ENCODE measurements around the gene RAPGEF3. TPM values are rescaled to one million over a fixed set of nuclear protein-coding genes. Genes with fewer than 3 reads are reported as not detected.

The RAPGEF3 gene
- polyA plus RNA-seq, 3 donors = 0.08 to 2.5 (median 0.60) TPM

DNA sequence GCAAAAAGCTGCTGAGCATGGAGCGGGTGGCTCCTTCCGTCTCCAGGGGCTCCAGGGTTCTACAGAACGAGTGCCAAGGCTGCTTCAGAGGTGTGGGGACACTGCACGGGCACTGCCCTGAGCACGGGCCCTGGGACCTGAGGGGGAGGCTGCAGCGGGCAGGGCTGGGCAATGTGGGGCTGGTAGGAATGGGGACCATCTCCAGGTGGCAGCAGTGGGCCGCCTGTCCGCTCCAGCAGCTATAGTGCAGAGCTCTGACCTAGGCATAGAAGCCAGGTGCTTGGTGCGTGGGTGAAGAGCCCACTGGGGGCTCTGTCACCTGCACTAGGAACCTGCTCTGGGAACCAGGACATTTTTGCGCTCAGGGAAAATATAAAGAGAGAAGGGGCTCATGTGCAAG is 38.8 kb upstream of the RAPGEF3 start:
- Mint-ChIP-seq H3K4me3 (no peak overlapping the region), H3K36me3 (peaks cover 53 to 69% of the 10 kb centered on the region in 2 donors), H3K4me1 (peaks cover 32% of the 10 kb centered on the region), H3K27me3 (ENCODE audit: low read depth in 3 of 3) (peaks cover 0 to 1% (median 0%) of the 10 kb centered on the region in 3 donors), H3K27ac (no peak overlapping the region), H3K9me3 (peaks cover 0 to 2% (median 0%) of the 10 kb centered on the region in 7 donors)
- peaks cover 38% of the 10 kb centered on the region for H3K79me2 ChIP-seq (ENCODE audit: insufficient read depth, low read length)
- intact Hi-C loops (cut with micrococcal nuclease) = no loop called here
- no peak overlapping the region for H2AFZ ChIP-seq (ENCODE audit: insufficient read depth, low read depth, low read length, poor library complexity, severe bottlenecking)
- no peak overlapping the region for H3K4me3 ChIP-seq (replicated peaks in 1 of 3; ENCODE audit: low read depth in 2 of 3, low read length in 3 of 3)
- no peak for DNase-seq
- no peak overlapping the region for H3K4me2 ChIP-seq (replicated peaks; ENCODE audit: extremely low read depth, low read length, poor library complexity, severe bottlenecking)
- no peaks in the 10 kb centered on the region for H3K27me3 ChIP-seq (ENCODE audit: control insufficient read depth in 2 of 2, insufficient read depth in 2 of 2, low read length in 2 of 2)
- no peak overlapping the region for H3K27ac ChIP-seq (ENCODE audit: low read depth in 1 of 2, low read length in 2 of 2)
- no peaks in the 10 kb centered on the region for H3K9me3 ChIP-seq (replicated peaks in 1 of 2; ENCODE audit: control insufficient read depth in 1 of 2, insufficient read depth in 1 of 2, low read length in 2 of 2)
- TF ChIP-seq, protein P1, sequence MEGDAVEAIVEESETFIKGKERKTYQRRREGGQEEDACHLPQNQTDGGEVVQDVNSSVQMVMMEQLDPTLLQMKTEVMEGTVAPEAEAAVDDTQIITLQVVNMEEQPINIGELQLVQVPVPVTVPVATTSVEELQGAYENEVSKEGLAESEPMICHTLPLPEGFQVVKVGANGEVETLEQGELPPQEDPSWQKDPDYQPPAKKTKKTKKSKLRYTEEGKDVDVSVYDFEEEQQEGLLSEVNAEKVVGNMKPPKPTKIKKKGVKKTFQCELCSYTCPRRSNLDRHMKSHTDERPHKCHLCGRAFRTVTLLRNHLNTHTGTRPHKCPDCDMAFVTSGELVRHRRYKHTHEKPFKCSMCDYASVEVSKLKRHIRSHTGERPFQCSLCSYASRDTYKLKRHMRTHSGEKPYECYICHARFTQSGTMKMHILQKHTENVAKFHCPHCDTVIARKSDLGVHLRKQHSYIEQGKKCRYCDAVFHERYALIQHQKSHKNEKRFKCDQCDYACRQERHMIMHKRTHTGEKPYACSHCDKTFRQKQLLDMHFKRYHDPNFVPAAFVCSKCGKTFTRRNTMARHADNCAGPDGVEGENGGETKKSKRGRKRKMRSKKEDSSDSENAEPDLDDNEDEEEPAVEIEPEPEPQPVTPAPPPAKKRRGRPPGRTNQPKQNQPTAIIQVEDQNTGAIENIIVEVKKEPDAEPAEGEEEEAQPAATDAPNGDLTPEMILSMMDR (IDR thresholded peaks at IDR 0.05) = peak; percentile 21
- 91% methylated on average over 10 of the region's 10 CpGs for WGBS (ENCODE audit: insufficient coverage)
- peaks cover 60 to 71% of the 10 kb centered on the region in 2 donors for H3K36me3 ChIP-seq (replicated peaks in 1 of 2; ENCODE audit: control insufficient read depth in 1 of 2, insufficient read depth in 2 of 2, low read length in 2 of 2)
- H4K20me1 ChIP-seq (ENCODE audit: insufficient read depth, low read length) = peaks cover 64% of the 10 kb centered on the region
- H3K9ac ChIP-seq (ENCODE audit: insufficient read depth, low read length, poor library complexity, severe bottlenecking) = no peak overlapping the region
- peaks cover 32 to 34% of the 10 kb centered on the region in 2 donors for H3K4me1 ChIP-seq (ENCODE audit: control insufficient read depth in 1 of 2, insufficient read depth in 2 of 2, low read length in 2 of 2)

DNA sequence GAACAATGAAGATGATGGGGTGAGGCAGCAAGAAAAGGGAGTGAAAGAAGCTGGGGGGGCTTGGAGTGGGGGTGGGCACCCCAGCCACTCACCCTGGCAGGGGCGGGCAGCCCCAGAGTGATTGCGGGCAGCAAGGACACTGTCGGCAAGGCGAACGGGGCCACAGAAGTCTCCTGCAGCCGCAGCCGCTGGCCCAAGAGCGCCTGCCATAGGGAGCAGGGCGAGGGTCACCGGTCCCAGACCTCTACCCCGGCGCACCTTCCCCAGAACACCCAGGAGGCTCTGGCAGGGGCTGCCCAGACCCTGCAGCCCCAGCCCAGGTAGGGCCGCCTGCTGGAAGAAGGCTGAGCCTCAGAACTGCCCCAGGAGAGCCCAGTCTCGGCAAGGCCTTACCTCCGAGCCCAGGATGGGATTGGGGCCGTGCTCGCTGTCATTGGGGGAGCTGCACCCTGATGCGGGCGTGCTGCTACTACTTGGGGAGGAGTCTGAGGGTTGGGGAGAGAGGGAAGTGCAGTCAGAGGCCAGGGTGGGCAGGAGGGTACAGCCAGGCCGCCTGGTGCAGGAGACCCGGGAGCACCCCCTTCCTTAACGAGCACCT is 37.2 kb upstream of the RAPGEF3 start:
- WGBS (ENCODE audit: insufficient coverage) = 97% methylated on average over 19 of the region's 22 CpGs
- Histone ChIP-seq H3K4me2 (replicated peaks; ENCODE audit: extremely low read depth, low read length, poor library complexity, severe bottlenecking) (no peak overlapping the region), H3K79me2 (ENCODE audit: insufficient read depth, low read length) (peaks cover 24% of the 10 kb centered on the region), H3K9me3 (replicated peaks in 1 of 2; ENCODE audit: control insufficient read depth in 1 of 2, insufficient read depth in 1 of 2, low read length in 2 of 2) (no peaks in the 10 kb centered on the region), H3K27ac (ENCODE audit: low read depth in 1 of 2, low read length in 2 of 2) (no peak overlapping the region), H2AFZ (ENCODE audit: insufficient read depth, low read depth, low read length, poor library complexity, severe bottlenecking) (no peak overlapping the region), H3K36me3 (replicated peaks in 1 of 2; ENCODE audit: control insufficient read depth in 1 of 2, insufficient read depth in 2 of 2, low read length in 2 of 2) (peaks cover 75 to 86% of the 10 kb centered on the region in 2 donors), H3K4me1 (ENCODE audit: control insufficient read depth in 1 of 2, insufficient read depth in 2 of 2, low read length in 2 of 2) (peaks cover 17 to 18% of the 10 kb centered on the region in 2 donors), H3K27me3 (ENCODE audit: control insufficient read depth in 2 of 2, insufficient read depth in 2 of 2, low read length in 2 of 2) (no peaks in the 10 kb centered on the region), H3K9ac (ENCODE audit: insufficient read depth, low read length, poor library complexity, severe bottlenecking) (no peak overlapping the region), H4K20me1 (ENCODE audit: insufficient read depth, low read length) (peaks cover 59% of the 10 kb centered on the region), H3K4me3 (replicated peaks in 1 of 3; ENCODE audit: low read depth in 2 of 3, low read length in 3 of 3) (no peak overlapping the region)
- H3K36me3 Mint-ChIP-seq = peaks cover 64 to 82% of the 10 kb centered on the region in 2 donors
- H3K4me1 Mint-ChIP-seq = peaks cover 17% of the 10 kb centered on the region
- intact Hi-C loops (cut with micrococcal nuclease) = no loop called here
- DNase-seq = no peak
- H3K27ac Mint-ChIP-seq = peak overlapping the region in 1 of 7 donors; percentile 48
- peaks cover 0 to 2% (median 0%) of the 10 kb centered on the region in 7 donors for H3K9me3 Mint-ChIP-seq
- TF ChIP-seq, protein P1 (IDR thresholded peaks at IDR 0.05) = no peak
- no peak overlapping the region for H3K4me3 Mint-ChIP-seq
- H3K27me3 Mint-ChIP-seq (ENCODE audit: low read depth in 3 of 3) = peaks cover 0 to under 1% (median 0%) of the 10 kb centered on the region in 3 donors
